K562 (cell line): ENCODE measurements around the gene PPP1CC. TPM values are rescaled to one million over a fixed set of nuclear protein-coding genes. Genes with fewer than 3 reads are reported as not detected.

ENCODE experiments used
- ATAC-seq: fragments of 200-7000 bp; cut with Tn5 transposase; 3 replicates; pipeline ENCODE4 v1.9.1; 2020; ENCODE audit warnings: moderate library complexity
- BruUV-seq: library from RNA; stranded (reverse); fragments of 400-500 nt; replicated peaks from 2 replicates; lab custom pipeline; 2021; lab: Mats Ljungman, UMichigan
- CTCF ChIA-PET: fragments of 300-600 bp; formaldehyde crosslinking; extraction: SDS; loops from one replicate; lab custom pipeline; 2021; ENCODE audit warnings: low intra/inter-chr PET ratio; lab: Yijun Ruan, JAX
- POLR2A ChIA-PET: fragments of 300-600, 350-650 bp; sonication (Branson Sonifier 250); formaldehyde crosslinking; extraction: SDS; loops from one replicate; lab custom pipeline; 2021; ENCODE audit warnings: antibody characterized with exemption, inconsistent platforms; lab: Yijun Ruan, JAX
- DNase-seq, 4 experiments: peaks; one replicate each; pipeline versions ENCODE4 v3.0.0 to v3.0.0-alpha.2; 2011 to 2018; ENCODE audit warnings: low spot score in 3 of 4, mixed read lengths in 3 of 4; ENCODE audit errors: extremely low read depth in 1 of 4
- FAIRE-seq: peaks from 2 replicates; lab custom pipeline; 2011; peaks lifted over from hg19 to GRCh38; lab: Jason Lieb, UNC
- H2AFZ ChIP-seq: 2 replicates; pipeline ENCODE4 v1.6.0; 2011; ENCODE audit warnings: low read depth, low read length, control low read depth, inconsistent platforms
- H3K27ac ChIP-seq: fragments of 200-600 bp; 3 replicates; pipeline ENCODE4 v1.8.0; 2011; ENCODE audit warnings: low read depth, mild to moderate bottlenecking, control low read depth, inconsistent platforms, low read length, moderate library complexity, mixed read lengths; ENCODE audit errors: extremely low read depth
- H3K27me3 ChIP-seq, 2 experiments: fragments of 300-600 bp in 1 of 2; 2 replicates in 1 of 2; 3 replicates in 1 of 2; pipeline versions ENCODE4 v1.6.0 to v1.8.0; 2011; ENCODE audit warnings: inconsistent platforms in 2 of 2, low read length in 2 of 2, mild to moderate bottlenecking in 1 of 2, mixed read lengths in 1 of 2, moderate library complexity in 1 of 2; ENCODE audit not compliant: control insufficient read depth in 2 of 2, insufficient read depth in 2 of 2
- H3K36me3 ChIP-seq: fragments of 300-600 bp; 3 replicates; pipeline ENCODE4 v1.8.0; 2011; ENCODE audit warnings: mild to moderate bottlenecking, low read length, inconsistent platforms; ENCODE audit not compliant: control insufficient read depth, insufficient read depth
- H3K4me1 ChIP-seq, 2 experiments: fragments of 200-600 bp in 1 of 2; replicated peaks in 1 of 2; 2 replicates in 1 of 2; 3 replicates in 1 of 2; pipeline versions ENCODE4 v1.5.1 to v1.8.0; 2011; ENCODE audit warnings: inconsistent platforms in 2 of 2, low read length in 2 of 2, mild to moderate bottlenecking in 1 of 2, mixed read lengths in 1 of 2, moderate library complexity in 1 of 2; ENCODE audit not compliant: control insufficient read depth in 2 of 2, insufficient read depth in 2 of 2
- H3K4me2 ChIP-seq: 2 replicates; pipeline ENCODE4 v1.6.1; 2011; ENCODE audit warnings: low read length, control low read depth, inconsistent platforms, mixed read lengths; ENCODE audit not compliant: insufficient read depth
- H3K4me3 ChIP-seq: fragments of 200-600 bp; sonication (generic), shearing (Covaris generic); 2 replicates; pipeline ENCODE4 v1.5.1; 2016; ENCODE audit warnings: control low read depth, inconsistent platforms
- H3K79me2 ChIP-seq: fragments of 200-600 bp; 3 replicates; pipeline ENCODE4 v1.8.0; 2011; ENCODE audit warnings: low read length, inconsistent platforms; ENCODE audit not compliant: control insufficient read depth, insufficient read depth
- H3K9ac ChIP-seq, 2 experiments: 2 replicates each; pipeline versions ENCODE4 v1.6.0 to v1.6.1; 2011; ENCODE audit warnings: low read depth in 2 of 2, low read length in 2 of 2, control low read depth in 1 of 2, inconsistent platforms in 1 of 2, mild to moderate bottlenecking in 1 of 2, mixed read lengths in 1 of 2; ENCODE audit not compliant: insufficient read depth in 1 of 2
- H3K9me1 ChIP-seq: one replicate; pipeline ENCODE4 v1.6.0; 2011; ENCODE audit warnings: inconsistent platforms, mild to moderate bottlenecking, low read length, moderate library complexity; ENCODE audit not compliant: control insufficient read depth, insufficient read depth
- H3K9me3 ChIP-seq: replicated peaks from 2 replicates; pipeline ENCODE4 v1.5.1; 2011; ENCODE audit warnings: low read depth, low read length, inconsistent platforms; ENCODE audit not compliant: control insufficient read depth, insufficient read depth
- H4K20me1 ChIP-seq: replicated peaks from 2 replicates; pipeline ENCODE4 v1.6.1; 2011; ENCODE audit warnings: low read length, inconsistent platforms, mixed read lengths; ENCODE audit not compliant: control insufficient read depth, insufficient read depth
- GABPA ChIP-seq: fragments of 200-800 bp; sonication (Bioruptor generic); conservative IDR thresholded peaks from 2 replicates; pipeline ENCODE4 v1.6.1; 2016; ENCODE audit warnings: low read depth, missing genetic modification characterization, missing compliant biosample characterization
- GATA2 ChIP-seq: sonication (generic); formaldehyde crosslinking; IDR thresholded peaks from 2 replicates; pipeline ENCODE4 v1.4.0; 2020; ENCODE audit warnings: mild to moderate bottlenecking, missing genetic modification reagents
- KLF10 ChIP-seq: fragments of 250-450 bp; sonication (Bioruptor Pico); IDR thresholded peaks from 2 replicates; pipeline ENCODE4 v1.6.1; 2021; ENCODE audit warnings: matching md5 sums
- MAFG ChIP-seq: fragments of 450-650 bp; conservative IDR thresholded peaks from 2 replicates; pipeline ENCODE4 v1.6.1; 2016; ENCODE audit warnings: missing genetic modification characterization, missing compliant biosample characterization
- NFE2L1 ChIP-seq: fragments of 450-650 bp; IDR thresholded peaks from 2 replicates; pipeline ENCODE4 v1.6.1; 2016; ENCODE audit warnings: missing genetic modification characterization, low read depth, mild to moderate bottlenecking, missing compliant biosample characterization, moderate library complexity, borderline replicate concordance
- NFIC ChIP-seq: fragments of 450-650 bp; IDR thresholded peaks from 2 replicates; pipeline ENCODE4 v1.6.1; 2017; ENCODE audit warnings: mild to moderate bottlenecking, inconsistent platforms
- PCBP1 ChIP-seq: fragments of 200-400 bp; formaldehyde crosslinking; IDR thresholded peaks from 2 replicates; pipeline ENCODE4 v1.6.1; 2018; ENCODE audit warnings: mild to moderate bottlenecking, low read depth, low read length; ENCODE audit not compliant: poor library complexity, severe bottlenecking
- PHF20 ChIP-seq: fragments of 450-650 bp; IDR thresholded peaks from 2 replicates; pipeline ENCODE4 v1.6.1; 2018; ENCODE audit not compliant: partially characterized antibody
- RNF219 ChIP-seq: fragments of 250-450 bp; sonication (Bioruptor Pico); IDR thresholded peaks from 2 replicates; pipeline ENCODE4 v1.5.0; 2022; ENCODE audit warnings: mild to moderate bottlenecking
- ZKSCAN1 ChIP-seq: fragments of 150-350 bp; IDR thresholded peaks from 2 replicates; pipeline ENCODE4 v1.6.1; 2016; ENCODE audit warnings: low read depth, low read length
- ZNF830 ChIP-seq: fragments of 250-450 bp; sonication (Bioruptor Pico); IDR thresholded peaks from 2 replicates; pipeline ENCODE4 v1.5.0; 2021; ENCODE audit warnings: mild to moderate bottlenecking
- WGBS: fragments of 100-300 bp; shearing (Covaris generic); methylation state at CpG from one replicate; pipeline ENCODE4 v1.1.6; 2016; ENCODE audit warnings: low coverage, mixed read lengths; ENCODE audit not compliant: insufficient coverage; ENCODE audit errors: missing lambda C conversion rate; 5-methylcytosine and 5-hydroxymethylcytosine counted together
- in situ Hi-C: fragments of 300-500 bp; cut with MboI; formaldehyde crosslinking; loops from 4 replicates; pipeline ENCODE4 v1.15.0; 2018; ENCODE audit warnings: inconsistent platforms, mixed read lengths
- intact Hi-C: fragments of 100-400 bp; cut with micrococcal nuclease; formaldehyde crosslinking; loops from 2 replicates; pipeline ENCODE4 v1.14.2; 2022
- polyA plus RNA-seq, 8 experiments: library from polyadenylated mRNA; depleted of rRNA in 4 of 8; stranded (reverse) in 5 of 8; unstranded in 3 of 8; fragments of >200 nt; fragmentation: Nextera tagmentation in 2 of 8; fragmentation: Illumina TruSeq in 1 of 8; extraction: Ambion mirVana in 2 of 8; extraction: Trizol in 1 of 8; gene quantifications; 2 replicates each; pipeline versions ENCODE4 v1.2.1 to v1.2.3, GENCODE V29; 2011 to 2014; ENCODE audit warnings: inconsistent platforms in 1 of 8, missing spikeins in 1 of 8
- total RNA-seq, 7 experiments: library from RNA; depleted of rRNA in 6 of 7; stranded (reverse); fragments of >200 nt in 6 of 7; fragmentation: Illumina TruSeq in 2 of 7; extraction: Trizol in 2 of 7; gene quantifications; 2 replicates each; pipeline versions ENCODE4 v1.2.1 to v1.2.3, GENCODE V29; 2011 to 2021; ENCODE audit warnings: low replicate concordance in 1 of 7
- TF ChIP-seq, protein P1 (sequence below): fragments of 250-450 bp; sonication (Bioruptor Pico); IDR thresholded peaks from 2 replicates; pipeline ENCODE4 v1.5.1; 2021; ENCODE audit warnings: mild to moderate bottlenecking

The PPP1CC gene
- total and polyA plus RNA-seq, 9 of the 15 experiments (the other 6 are each of a cell fraction or from before 2014, with no cell fraction given), result 67.4 to 286 (median 195) TPM

DNA sequence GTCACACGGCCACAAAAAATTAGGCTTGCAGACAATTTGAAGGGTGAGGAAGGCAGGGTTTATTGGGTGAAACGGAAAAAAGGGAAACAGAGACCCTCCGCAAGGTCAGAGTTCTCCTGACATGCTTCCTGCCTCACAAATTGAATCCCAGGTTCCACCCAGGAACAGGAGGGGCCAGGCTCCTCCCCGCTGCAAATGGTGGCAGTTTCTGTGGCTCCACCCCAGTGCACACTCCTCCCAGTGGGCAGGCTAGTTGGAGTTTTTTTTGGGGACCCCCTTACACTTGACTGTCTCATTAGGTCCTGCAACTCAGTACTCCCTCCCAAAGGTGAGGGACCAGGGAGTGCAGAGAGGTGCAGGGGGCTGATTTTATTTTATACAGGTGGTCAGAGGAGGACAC lies 39.4 kb upstream of the PPP1CC start:
- Histone ChIP-seq H3K27me3 (no peaks in the 10 kb centered on the region), H3K4me3 (no peak overlapping the region), H3K9ac (peak overlapping the region in 1 of 2 experiments; percentile 41; a peak in 2 of 4 replicates), H4K20me1 (no peaks in the 10 kb centered on the region), H3K4me2 (peak overlapping the region; percentile 46), H2AFZ (peak overlapping the region; percentile 83), H3K79me2 (no peaks in the 10 kb centered on the region), H3K36me3 (no peaks in the 10 kb centered on the region), H3K9me1 (no peaks in the 10 kb centered on the region), H3K4me1 (peaks cover 0 to 10% of the 10 kb centered on the region in 2 experiments; a peak in 4 of 5 replicates), H3K27ac (no peak overlapping the region), H3K9me3 (no peaks in the 10 kb centered on the region)
- ATAC-seq (peak; percentile 74), FAIRE-seq (no peak), DNase-seq (peak in 1 of 4 experiments; percentile 21)
- no TSS peak for BruUV-seq
- CTCF ChIA-PET, result no interaction called here
- POLR2A ChIA-PET, result interaction anchor here (1.0 kb wide), 1 partner anchor 127 kb away, joined by 3 read pairs; no protein-coding TSS in a partner anchor
- intact Hi-C loops (no loop called here), in situ Hi-C loops (no loop called here)
- 0 out of 2 replicates have a peak, but pooled peaks have one; percentile 16 for TF ChIP-seq GABPA (tag)
- no peak for TF ChIP-seq ZNF830
- no peak for TF ChIP-seq MAFG (tag)
- WGBS, result 45% methylated on average over 3 of the region's 4 CpGs

DNA sequence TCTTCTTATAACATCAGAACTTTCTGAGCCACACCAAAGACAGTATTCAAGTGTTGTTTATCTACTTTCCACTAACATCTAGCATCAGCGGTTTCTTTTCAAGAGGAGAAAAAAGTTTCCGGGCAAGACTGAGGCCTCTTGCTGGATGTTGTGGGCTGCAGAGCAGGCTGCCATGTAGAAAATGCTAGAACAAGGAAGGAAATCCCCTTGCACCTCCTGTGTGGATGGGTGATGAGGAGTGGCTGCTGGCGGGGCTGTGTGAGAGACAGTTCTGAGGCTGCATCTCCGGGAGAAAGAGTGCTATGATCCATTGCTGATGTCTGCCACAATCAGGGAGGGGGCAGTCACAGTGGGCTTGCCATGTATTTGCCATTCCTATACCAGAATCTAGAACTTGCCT lies 37.8 kb upstream of the PPP1CC start:
- H3K27me3 ChIP-seq, result no peaks in the 10 kb centered on the region
- DNase-seq (no peak), FAIRE-seq (no peak), ATAC-seq (no peak)
- POLR2A ChIA-PET, result interaction anchor here (0.6 to 0.7 kb wide), 2 partner anchors 10 to 670 kb away, joined by 3 to 4 read pairs; no protein-coding TSS in a partner anchor
- H3K4me3 ChIP-seq, result no peak overlapping the region
- H3K9ac ChIP-seq, result no peak overlapping the region
- H3K9me1 ChIP-seq, result no peaks in the 10 kb centered on the region
- 40% methylated on average over 3 of the region's 4 CpGs for WGBS
- H3K79me2 ChIP-seq, result no peaks in the 10 kb centered on the region
- intact Hi-C loops (no loop called here), in situ Hi-C loops (no loop called here)
- peaks cover 0 to 10% of the 10 kb centered on the region in 2 experiments; a peak in 4 of 5 replicates for H3K4me1 ChIP-seq
- H3K9me3 ChIP-seq, result no peaks in the 10 kb centered on the region
- H2AFZ ChIP-seq, result no peak overlapping the region
- BruUV-seq, result no TSS peak
- no peak overlapping the region for H3K27ac ChIP-seq
- H3K36me3 ChIP-seq, result no peaks in the 10 kb centered on the region
- H3K4me2 ChIP-seq, result no peak overlapping the region
- CTCF ChIA-PET, result no interaction called here
- H4K20me1 ChIP-seq, result no peaks in the 10 kb centered on the region
- no peak for TF ChIP-seq RNF219 (CRISPR knock-in tag)
- TF ChIP-seq GATA2 (CRISPR knock-in tag), result no peak
- TF ChIP-seq, protein P1, sequence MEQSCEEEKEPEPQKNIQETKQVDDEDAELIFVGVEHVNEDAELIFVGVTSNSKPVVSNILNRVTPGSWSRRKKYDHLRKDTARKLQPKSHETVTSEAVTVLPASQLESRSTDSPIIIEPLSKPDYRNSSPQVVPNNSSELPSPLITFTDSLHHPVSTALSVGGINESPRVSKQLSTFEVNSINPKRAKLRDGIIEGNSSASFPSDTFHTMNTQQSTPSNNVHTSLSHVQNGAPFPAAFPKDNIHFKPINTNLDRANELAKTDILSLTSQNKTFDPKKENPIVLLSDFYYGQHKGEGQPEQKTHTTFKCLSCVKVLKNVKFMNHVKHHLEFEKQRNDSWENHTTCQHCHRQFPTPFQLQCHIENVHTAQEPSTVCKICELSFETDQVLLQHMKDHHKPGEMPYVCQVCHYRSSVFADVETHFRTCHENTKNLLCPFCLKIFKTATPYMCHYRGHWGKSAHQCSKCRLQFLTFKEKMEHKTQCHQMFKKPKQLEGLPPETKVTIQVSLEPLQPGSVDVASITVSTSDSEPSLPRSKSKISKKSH (CRISPR knock-in tag), result no peak
- TF ChIP-seq PCBP1, result no peak
- no peak for TF ChIP-seq NFE2L1
- TF ChIP-seq KLF10 (CRISPR knock-in tag), result no peak
- TF ChIP-seq PHF20, result no peak
- TF ChIP-seq ZKSCAN1, result no peak
- TF ChIP-seq NFIC, result no peak
